A673 (cell line): Measurements from ENCODE around the gene ODAD2. TPM values are rescaled to one million over a fixed set of nuclear protein-coding genes. Genes with fewer than 3 reads are reported as not detected.

Experiments used
- BruUV-seq: library from RNA; stranded (reverse); fragments of 400-500 nt; replicated peaks from 2 replicates; lab custom pipeline; 2021; lab: Mats Ljungman, UMichigan
- CTCF ChIA-PET: fragments of 300-600 bp; sonication (Branson Sonifier 250); formaldehyde crosslinking; loops from one replicate; lab custom pipeline; 2022; ENCODE audit warnings: antibody characterized with exemption; lab: Charles Lee
- POLR2A ChIA-PET: fragments of 300-600 bp; sonication (Branson Sonifier 250); formaldehyde crosslinking; loops from one replicate; lab custom pipeline; 2022; ENCODE audit warnings: antibody characterized with exemption; ENCODE audit not compliant: low non-redundant PET; lab: Charles Lee
- DNase-seq: peaks from one replicate; pipeline ENCODE4 v3.0.0-alpha.2; 2015; ENCODE audit warnings: low spot score
- H3K27ac ChIP-seq: fragments of 200-600 bp; sonication (generic); 2 replicates; pipeline ENCODE4 v1.5.1; 2016; ENCODE audit warnings: mixed run types, low read depth, mild to moderate bottlenecking, mixed read lengths, antibody characterized with exemption, low read length; ENCODE audit not compliant: poor library complexity, severe bottlenecking
- H3K27me3 ChIP-seq: fragments of 200-600 bp; sonication (generic); replicated peaks from 2 replicates; pipeline ENCODE4 v1.6.1; 2017; ENCODE audit warnings: mixed run types, low read depth, mild to moderate bottlenecking, mixed read lengths, antibody characterized with exemption, low read length; ENCODE audit not compliant: insufficient read depth, poor library complexity
- H3K36me3 ChIP-seq: fragments of 200-600 bp; sonication (generic); 2 replicates; pipeline ENCODE4 v1.6.1; 2016; ENCODE audit warnings: mixed run types, mild to moderate bottlenecking, mixed read lengths, antibody characterized with exemption, low read length; ENCODE audit not compliant: insufficient read depth, poor library complexity, severe bottlenecking
- H3K4me1 ChIP-seq: fragments of 200-600 bp; sonication (generic); 2 replicates; pipeline ENCODE4 v1.6.1; 2017; ENCODE audit warnings: mixed run types, mild to moderate bottlenecking, mixed read lengths, antibody characterized with exemption, low read length; ENCODE audit not compliant: insufficient read depth, poor library complexity, severe bottlenecking
- H3K4me3 ChIP-seq: fragments of 200-600 bp; sonication (generic); 2 replicates; pipeline ENCODE4 v1.5.1; 2016; ENCODE audit warnings: low read depth, mixed run types, mild to moderate bottlenecking, mixed read lengths, low read length; ENCODE audit not compliant: poor library complexity, severe bottlenecking
- H3K9me3 ChIP-seq: fragments of 200-600 bp; sonication (generic); 2 replicates; pipeline ENCODE4 v1.6.1; 2016; ENCODE audit warnings: mixed run types, low read depth, mild to moderate bottlenecking, mixed read lengths, antibody characterized with exemption, low read length; ENCODE audit not compliant: poor library complexity, severe bottlenecking
- CTCF ChIP-seq: fragments of 300-800, 200-600 bp; sonication (generic); conservative IDR thresholded peaks from 2 replicates; pipeline ENCODE4 v1.5.1; 2017; ENCODE audit warnings: low read depth, mild to moderate bottlenecking, antibody characterized with exemption, low read length, moderate library complexity, mixed read lengths
- EZH2 ChIP-seq: fragments of 200-600 bp; sonication (generic); IDR thresholded peaks from 2 replicates; pipeline ENCODE4 v1.6.1; 2017; ENCODE audit warnings: borderline replicate concordance, low read depth, mild to moderate bottlenecking, mixed read lengths, antibody characterized with exemption, low read length; ENCODE audit not compliant: poor library complexity, severe bottlenecking
- intact Hi-C: fragments of 100-400 bp; cut with micrococcal nuclease; formaldehyde crosslinking; loops from one replicate; pipeline ENCODE4 v1.10.0; 2022; ENCODE audit not compliant: unreplicated experiment
- total RNA-seq: library from RNA; stranded (reverse); gene quantifications from 2 replicates; pipeline ENCODE4 v1.2.3, GENCODE V29; 2021

Gene ODAD2
- total RNA-seq, 1 experiment from 2014 or later: 1.2 TPM

- H3K27me3 ChIP-seq: peaks cover 23% of the 10 kb centered on the region
- no TSS peak for BruUV-seq
- no peak for TF ChIP-seq CTCF
- H3K9me3 ChIP-seq: no peaks in the 10 kb centered on the region
- no peaks in the 10 kb centered on the region for H3K4me1 ChIP-seq
- intact Hi-C loops: no loop called here
- CTCF ChIA-PET: no interaction called here
- H3K27ac ChIP-seq: no peak overlapping the region
- H3K36me3 ChIP-seq: no peaks in the 10 kb centered on the region
- no peak for DNase-seq
- POLR2A ChIA-PET: no interaction called here
- H3K4me3 ChIP-seq: no peak overlapping the region
Observed at GRCh38 chr10:27834476-27834875, 164.4 kb downstream of the ODAD2 start.

GRCh38 chr10:27833792-27834191, 165.1 kb downstream of the ODAD2 start:
- ChIA-PET CTCF (no interaction called here), POLR2A (no interaction called here)
- DNase-seq: no peak
- Histone ChIP-seq H3K4me3 (no peak overlapping the region), H3K9me3 (no peaks in the 10 kb centered on the region), H3K27me3 (peaks cover 22% of the 10 kb centered on the region), H3K4me1 (no peaks in the 10 kb centered on the region), H3K27ac (no peak overlapping the region), H3K36me3 (no peaks in the 10 kb centered on the region)
- intact Hi-C loops: no loop called here
- no peak for TF ChIP-seq EZH2
- no TSS peak for BruUV-seq

- no peaks in the 10 kb centered on the region for H3K36me3 ChIP-seq
- H3K27me3 ChIP-seq: peaks cover 14% of the 10 kb centered on the region
- TF ChIP-seq CTCF (no peak), EZH2 (no peak)
- H3K27ac ChIP-seq: no peak overlapping the region
- no peak overlapping the region for H3K4me3 ChIP-seq
- H3K4me1 ChIP-seq: no peaks in the 10 kb centered on the region
- intact Hi-C loops: no loop called here
- DNase-seq: no peak
- no TSS peak for BruUV-seq
- no peaks in the 10 kb centered on the region for H3K9me3 ChIP-seq
- CTCF ChIA-PET: no interaction called here
- POLR2A ChIA-PET: no interaction called here
Observed at GRCh38 chr10:27832826-27833225, 166.1 kb downstream of the ODAD2 start.

- Histone ChIP-seq H3K4me1 (no peaks in the 10 kb centered on the region), H3K27ac (no peak overlapping the region), H3K4me3 (no peak overlapping the region), H3K36me3 (no peaks in the 10 kb centered on the region), H3K27me3 (peaks cover 2% of the 10 kb centered on the region), H3K9me3 (no peaks in the 10 kb centered on the region)
- intact Hi-C loops: no loop called here
- TF ChIP-seq CTCF (no peak), EZH2 (no peak)
- no TSS peak for BruUV-seq
- POLR2A ChIA-PET: no interaction called here
- DNase-seq: no peak
- CTCF ChIA-PET: no interaction called here
Observed at GRCh38 chr10:27826369-27826768, 172.5 kb downstream of the ODAD2 start.
